Aorta (tissue), 5 donors: ENCODE measurements around the gene PMM2. TPM values are rescaled to one million over a fixed set of nuclear protein-coding genes. Genes with fewer than 3 reads are reported as not detected.
"Not testable (repeated sequence)": the region's sequence is repeated elsewhere in the genome, so short reads cannot be mapped to it uniquely, and the experiment has no call there.

Experiments
- ATAC-seq: fragments of 200-7000 bp; cut with Tn5 transposase; one replicate; pipeline ENCODE4 v1.9.1; 2022; ENCODE audit warnings: moderate library complexity; ENCODE audit not compliant: low FRiP score
- DNase-seq, 2 donors: peaks; one replicate each; pipeline ENCODE4 v3.0.0-alpha.2; 2020
- H3K27ac ChIP-seq, 2 donors: one replicate each; pipeline ENCODE4 v1.5.1; 2013; ENCODE audit warnings: low read length in 2 of 2, mild to moderate bottlenecking in 2 of 2, moderate library complexity in 2 of 2, control low read depth in 1 of 2, inconsistent platforms in 1 of 2, low read depth in 1 of 2
- H3K27me3 ChIP-seq, 2 donors: one replicate each; pipeline ENCODE4 v1.6.1; 2013; ENCODE audit warnings: control low read depth in 1 of 2, low read length in 1 of 2, mild to moderate bottlenecking in 1 of 2, moderate library complexity in 1 of 2; ENCODE audit not compliant: insufficient read depth in 2 of 2, control insufficient read depth in 1 of 2
- H3K36me3 ChIP-seq, 2 donors: one replicate each; pipeline ENCODE4 v1.6.1; 2013; ENCODE audit warnings: control low read depth in 1 of 2, low read length in 1 of 2, mild to moderate bottlenecking in 1 of 2; ENCODE audit not compliant: insufficient read depth in 2 of 2, control insufficient read depth in 1 of 2
- H3K4me1 ChIP-seq, 2 donors: one replicate each; pipeline ENCODE4 v1.6.1; 2013; ENCODE audit warnings: low read length in 2 of 2, control low read depth in 1 of 2, mild to moderate bottlenecking in 1 of 2, moderate library complexity in 1 of 2; ENCODE audit not compliant: insufficient read depth in 2 of 2, control insufficient read depth in 1 of 2
- H3K4me3 ChIP-seq, 2 donors: one replicate each; pipeline ENCODE4 v1.5.1; 2013; ENCODE audit warnings: low read length in 2 of 2, control low read depth in 1 of 2, mild to moderate bottlenecking in 1 of 2
- H3K9me3 ChIP-seq: one replicate; pipeline ENCODE4 v1.6.1; 2013; ENCODE audit warnings: mild to moderate bottlenecking, low read length; ENCODE audit not compliant: control insufficient read depth
- WGBS, 2 donors: extraction: QIAGEN DNeasy Blood & Tissue Kit; methylation state at CpG; one replicate each; pipeline ENCODE4 v1.1.7; 2013; 5-methylcytosine and 5-hydroxymethylcytosine counted together
- intact Hi-C, 2 donors: fragments of 100-400 bp; cut with DNase I; formaldehyde crosslinking; loops; one replicate each; pipeline versions ENCODE4 v1.14.2 to v1.15.0; 2022
- polyA plus RNA-seq, 2 donors: library from polyadenylated mRNA; stranded (reverse); fragments of 200-250 nt; gene quantifications; one replicate each; pipeline ENCODE4 v1.2.3, GENCODE V29; 2013
- total RNA-seq, 2 donors: library from RNA; stranded (reverse); fragmentation: NEBNext Ultra II Directional; extraction: Animal tissue kit (Norgen Biotek cat#: 25700); gene quantifications; one replicate each; pipeline ENCODE4 v1.2.1, GENCODE V29; 2021
- donor health status: healthy with polysubstance abuse.
- donor health status: Bipolar disorder and iron deficiency.
- donor health status: DM: no; HTN: no; CAD: no.
- donor health status: DM: no; HTN: no; CAD: no.
- donor health status: DM: yes; HTN: yes; CAD: no.

Gene PMM2
- total and polyA plus RNA-seq, 4 donors = 7.8 to 48.4 (median 31.7) TPM

DNA sequence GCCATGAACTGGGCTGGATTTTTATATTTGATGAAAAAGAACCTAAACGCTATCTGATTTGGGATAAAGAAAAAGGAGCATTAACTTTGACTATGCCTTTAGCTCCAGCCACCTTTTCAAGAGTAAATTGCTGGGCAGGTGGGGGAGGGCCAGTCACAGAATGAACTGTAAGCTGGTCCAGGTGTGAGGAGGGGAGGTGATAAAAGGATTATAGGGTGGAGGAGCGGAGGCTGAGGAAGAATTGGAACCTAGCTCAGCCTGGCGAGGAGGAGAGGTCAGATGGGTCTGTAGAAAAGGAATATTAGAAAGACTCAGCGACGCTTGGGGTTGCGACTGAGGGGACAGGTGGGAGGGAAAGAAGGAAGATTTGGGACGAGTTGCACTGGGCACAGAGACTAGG is 39.2 kb downstream of the PMM2 start:
- H3K9me3 ChIP-seq, H3K27me3 ChIP-seq, H3K4me1 ChIP-seq, H3K27ac ChIP-seq, ATAC-seq, H3K4me3 ChIP-seq, H3K36me3 ChIP-seq, intact Hi-C loops, DNase-seq: not testable (repeated sequence)
- WGBS, 2 donors = 88 to 91% methylated on average over 7 of the region's 7 CpGs

DNA sequence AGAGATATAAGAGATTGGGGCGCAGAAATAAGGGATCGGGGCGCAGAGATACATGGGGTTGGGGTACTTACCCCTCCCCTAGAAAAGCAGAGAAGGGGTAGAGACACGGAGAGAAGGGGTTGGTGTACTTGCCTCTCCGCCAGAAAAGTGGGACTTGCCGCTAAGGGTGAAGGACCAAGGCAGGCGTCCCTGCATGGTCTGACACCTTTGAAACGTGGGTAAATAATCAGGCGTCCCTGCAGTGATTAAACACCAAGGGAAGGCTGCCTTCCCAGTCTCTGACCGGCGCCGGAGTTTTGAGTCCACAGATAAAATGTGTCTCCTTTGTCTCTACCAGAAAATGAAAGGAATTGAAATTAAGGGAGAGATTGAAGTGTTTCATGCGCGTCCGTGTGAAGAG is 40.0 kb downstream of the PMM2 start:
- ATAC-seq, H3K27me3 ChIP-seq, H3K36me3 ChIP-seq, H3K27ac ChIP-seq, DNase-seq, H3K9me3 ChIP-seq, H3K4me1 ChIP-seq, H3K4me3 ChIP-seq, intact Hi-C loops: not testable (repeated sequence)
- WGBS, 2 donors = 77 to 82% methylated on average over 15 of the region's 15 CpGs

DNA sequence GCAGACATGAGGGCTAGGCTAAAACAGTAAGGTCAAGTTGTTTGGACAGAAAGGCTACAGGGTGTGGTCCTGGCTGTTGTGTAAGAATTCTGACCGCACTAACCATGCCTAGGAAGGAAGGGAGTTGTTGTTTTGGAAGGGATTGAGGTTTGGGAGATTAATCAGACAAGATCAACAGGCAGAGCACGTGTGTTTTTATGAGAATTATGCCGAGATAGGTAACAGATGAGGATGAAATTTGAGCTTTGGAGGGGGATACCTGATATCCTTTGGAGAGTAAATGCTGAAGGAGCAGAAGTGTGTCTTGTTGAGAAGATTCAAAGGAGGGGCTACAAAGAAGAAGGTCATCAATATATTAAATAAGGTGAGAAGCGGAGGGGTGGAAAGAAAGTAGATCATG is 44.4 kb downstream of the PMM2 start:
- H3K27me3 ChIP-seq, DNase-seq, intact Hi-C loops, H3K27ac ChIP-seq, H3K36me3 ChIP-seq, H3K4me3 ChIP-seq, H3K9me3 ChIP-seq, ATAC-seq, H3K4me1 ChIP-seq: not testable (repeated sequence)
- WGBS, 2 donors = 82 to 85% methylated on average over 4 of the region's 4 CpGs

DNA sequence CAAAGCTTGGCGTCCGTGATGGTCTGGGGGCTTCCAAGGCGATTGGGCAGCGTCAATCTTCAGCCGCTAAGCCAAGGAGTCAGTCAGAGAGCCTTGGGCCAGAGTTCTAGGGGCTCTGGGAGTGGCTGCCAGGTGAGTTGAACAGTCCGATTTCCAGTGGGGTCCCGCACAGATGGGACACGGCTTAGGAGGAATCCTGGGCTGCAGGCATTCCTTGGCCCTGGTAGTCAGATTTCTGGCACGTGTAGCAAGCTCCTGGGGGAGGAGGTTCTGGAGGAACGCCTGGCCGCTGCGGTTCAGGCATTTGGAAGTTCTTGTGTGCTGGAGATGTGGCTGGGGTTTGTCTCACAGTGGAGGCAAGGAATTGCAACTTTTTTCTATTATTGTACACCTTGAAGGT is 45.7 kb downstream of the PMM2 start:
- ATAC-seq, H3K4me3 ChIP-seq, H3K4me1 ChIP-seq, H3K27me3 ChIP-seq, intact Hi-C loops, H3K27ac ChIP-seq, H3K36me3 ChIP-seq, DNase-seq, H3K9me3 ChIP-seq: not testable (repeated sequence)
- 43 to 46% methylated on average over 12 of the region's 12 CpGs for WGBS, 2 donors

- H3K36me3 ChIP-seq = peaks cover 0 to 3% of the 10 kb centered on the region in 2 donors
- ATAC-seq = no peak
- no peak overlapping the region for H3K4me3 ChIP-seq
- no peak overlapping the region for H3K27ac ChIP-seq
- H3K9me3 ChIP-seq = no peaks in the 10 kb centered on the region
- no peak for DNase-seq
- intact Hi-C loops = no loop called here
- no peaks in the 10 kb centered on the region for H3K4me1 ChIP-seq
- no peaks in the 10 kb centered on the region for H3K27me3 ChIP-seq
- WGBS, 2 donors = 87 to 95% methylated on average over 7 of the region's 7 CpGs
Observed at GRCh38 chr16:8845699-8846298, 48.2 kb downstream of the PMM2 start.

- Histone ChIP-seq H3K36me3 (peaks cover 0 to 3% of the 10 kb centered on the region in 2 donors), H3K4me1 (no peaks in the 10 kb centered on the region), H3K27ac (no peak overlapping the region), H3K27me3 (no peaks in the 10 kb centered on the region), H3K4me3 (no peak overlapping the region), H3K9me3 (no peaks in the 10 kb centered on the region)
- DNase-seq (no peak), ATAC-seq (no peak)
- intact Hi-C loops = no loop called here
- WGBS, 2 donors = 91 to 95% methylated on average over 10 of the region's 10 CpGs
Observed at GRCh38 chr16:8846401-8846932, 48.8 kb downstream of the PMM2 start.

DNA sequence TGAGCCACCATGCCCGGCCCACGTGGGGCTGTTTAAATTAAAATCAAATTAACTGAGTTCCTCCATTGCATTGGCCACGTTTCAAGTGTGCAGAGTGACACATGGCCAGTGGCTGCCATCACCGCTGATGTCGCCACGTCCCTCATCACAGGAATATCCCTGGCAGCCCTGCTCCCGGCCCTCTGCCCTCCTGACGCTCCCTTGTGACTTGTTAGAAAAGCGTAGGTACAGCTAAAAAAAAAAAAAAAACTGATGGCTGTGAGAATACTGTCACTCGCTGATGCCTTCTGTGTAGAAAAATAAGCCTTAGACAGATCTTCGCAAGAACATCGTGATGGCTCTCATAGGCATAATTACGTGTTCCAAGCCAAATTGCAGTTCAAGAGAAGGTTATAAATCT is 49.5 kb downstream of the PMM2 start:
- H3K27ac ChIP-seq = no peak overlapping the region
- H3K9me3 ChIP-seq = no peaks in the 10 kb centered on the region
- ATAC-seq (no peak), DNase-seq (peak in 1 of 2 donors; percentile 63)
- WGBS, 2 donors = 82 to 88% methylated on average over 13 of the region's 13 CpGs
- H3K36me3 ChIP-seq = peaks cover 0 to 3% of the 10 kb centered on the region in 2 donors
- no peak overlapping the region for H3K4me3 ChIP-seq
- no peaks in the 10 kb centered on the region for H3K4me1 ChIP-seq
- no peaks in the 10 kb centered on the region for H3K27me3 ChIP-seq
- intact Hi-C loops = no loop called here

DNA sequence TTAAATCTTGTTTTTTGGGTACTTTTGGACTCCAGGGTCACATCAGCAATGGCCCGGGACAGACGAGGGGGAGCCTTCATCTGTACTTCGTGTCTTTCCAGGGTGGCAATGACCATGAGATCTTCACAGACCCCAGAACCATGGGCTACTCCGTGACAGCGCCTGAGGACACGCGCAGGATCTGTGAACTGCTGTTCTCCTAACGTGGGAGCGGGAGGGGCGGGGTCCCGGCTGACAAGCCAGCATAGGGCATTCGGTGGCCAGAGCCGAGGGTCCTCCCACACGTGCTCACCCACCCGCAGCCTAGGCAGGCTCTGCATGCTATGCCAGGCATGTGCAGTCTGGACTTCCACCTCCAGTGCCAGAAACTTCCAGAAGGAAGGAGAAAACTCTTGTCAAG is 50.0 kb downstream of the PMM2 start:
- Histone ChIP-seq H3K9me3 (no peaks in the 10 kb centered on the region), H3K4me3 (no peak overlapping the region), H3K36me3 (peaks cover 0 to 3% of the 10 kb centered on the region in 2 donors), H3K27ac (no peak overlapping the region), H3K4me1 (no peaks in the 10 kb centered on the region), H3K27me3 (no peaks in the 10 kb centered on the region)
- ATAC-seq (no peak), DNase-seq (peak in 1 of 2 donors; percentile 72)
- 80 to 82% methylated on average over 15 of the region's 15 CpGs for WGBS, 2 donors
- intact Hi-C loops = no loop called here

- Histone ChIP-seq H3K9me3 (no peaks in the 10 kb centered on the region), H3K4me3 (no peak overlapping the region), H3K27me3 (no peaks in the 10 kb centered on the region), H3K27ac (no peak overlapping the region), H3K36me3 (peaks cover 0 to 3% of the 10 kb centered on the region in 2 donors), H3K4me1 (no peaks in the 10 kb centered on the region)
- DNase-seq (peak in 1 of 2 donors; percentile 47), ATAC-seq (no peak)
- 81 to 83% methylated on average over 26 of the region's 26 CpGs for WGBS, 2 donors
- intact Hi-C loops = no loop called here
Observed at GRCh38 chr16:8848231-8848938, 50.7 kb downstream of the PMM2 start.
